Endothelial cell of umbilical vein (primary cell): ENCODE measurements around the gene PTH1R. TPM values are rescaled to one million over a fixed set of nuclear protein-coding genes. Genes with fewer than 3 reads are reported as not detected.

Experiments used
- BruUV-seq: library from RNA; stranded (reverse); fragments of 400-500 nt; replicated peaks from 2 replicates; lab custom pipeline; 2021; lab: Mats Ljungman, UMichigan
- CTCF ChIA-PET: fragments of 300-600, 350-600 bp; sonication (Branson Sonifier 250); formaldehyde crosslinking; loops from one replicate; lab custom pipeline; 2021; ENCODE audit warnings: antibody characterized with exemption, inconsistent platforms; lab: Charles Lee
- POLR2A ChIA-PET: fragments of 300-600, 350-600 bp; sonication (Branson Sonifier 250); formaldehyde crosslinking; loops from one replicate; lab custom pipeline; 2021; ENCODE audit warnings: antibody characterized with exemption, inconsistent platforms; lab: Charles Lee
- DNase-seq: peaks from one replicate; pipeline ENCODE4 v3.0.0-alpha.2; 2011; ENCODE audit warnings: low read depth, low spot score
- FAIRE-seq: peaks from 2 replicates; lab custom pipeline; 2011; peaks lifted over from hg19 to GRCh38; lab: Jason Lieb, UNC
- H2AFZ ChIP-seq: 2 replicates; pipeline ENCODE4 v1.6.0; 2012; ENCODE audit warnings: low read depth, low read length, control low read depth, inconsistent platforms
- H3K27ac ChIP-seq: 2 replicates; pipeline ENCODE4 v1.5.1; 2011; ENCODE audit warnings: low read depth, mild to moderate bottlenecking, control low read depth, low read length, moderate library complexity; ENCODE audit not compliant: insufficient read depth
- H3K27me3 ChIP-seq, 2 experiments: 2 replicates each; pipeline versions ENCODE4 v1.6.0 to v1.6.1; 2011; ENCODE audit warnings: low read length in 2 of 2, mixed read lengths in 1 of 2; ENCODE audit not compliant: control insufficient read depth in 2 of 2, insufficient read depth in 2 of 2
- H3K36me3 ChIP-seq, 2 experiments: 2 replicates in 1 of 2; 3 replicates in 1 of 2; pipeline ENCODE4 v1.5.1; 2011; ENCODE audit warnings: low read length in 2 of 2, mild to moderate bottlenecking in 1 of 2, moderate library complexity in 1 of 2; ENCODE audit not compliant: control insufficient read depth in 2 of 2, insufficient read depth in 2 of 2; ENCODE audit errors: extremely low read depth in 1 of 2
- H3K4me1 ChIP-seq: 3 replicates; pipeline ENCODE4 v1.5.1; 2011; ENCODE audit warnings: mild to moderate bottlenecking, low read length; ENCODE audit not compliant: control insufficient read depth, insufficient read depth; ENCODE audit errors: extremely low read depth
- H3K4me2 ChIP-seq: 2 replicates; pipeline ENCODE4 v1.6.1; 2011; ENCODE audit warnings: low read length, control low read depth, mixed read lengths; ENCODE audit not compliant: insufficient read depth
- H3K4me3 ChIP-seq, 3 experiments: fragments of 200-600 bp in 1 of 3; sonication (generic), shearing (Covaris generic) in 1 of 3; replicated peaks in 1 of 3; 2 replicates each; pipeline ENCODE4 v1.5.1; 2011 to 2016; ENCODE audit warnings: control low read depth in 3 of 3, low read length in 3 of 3, mild to moderate bottlenecking in 2 of 3, inconsistent platforms in 1 of 3, low read depth in 1 of 3, moderate library complexity in 1 of 3; ENCODE audit not compliant: insufficient read depth in 1 of 3
- H3K79me2 ChIP-seq: 2 replicates; pipeline ENCODE4 v1.6.0; 2012; ENCODE audit warnings: low read length, inconsistent platforms; ENCODE audit not compliant: control insufficient read depth, insufficient read depth
- H3K9ac ChIP-seq: replicated peaks from 2 replicates; pipeline ENCODE3; 2011; ENCODE audit warnings: low read length, control low read depth; ENCODE audit not compliant: insufficient read depth; ENCODE audit errors: extremely low read depth
- H3K9me1 ChIP-seq: replicated peaks from 3 replicates; pipeline ENCODE4 v1.6.0; 2011; ENCODE audit warnings: mild to moderate bottlenecking, low read length; ENCODE audit not compliant: control insufficient read depth, insufficient read depth; ENCODE audit errors: extremely low read depth
- H3K9me3 ChIP-seq: replicated peaks from 2 replicates; pipeline ENCODE4 v1.5.1; 2012; ENCODE audit warnings: low read length, inconsistent platforms; ENCODE audit not compliant: control insufficient read depth, insufficient read depth
- H4K20me1 ChIP-seq: replicated peaks from 2 replicates; pipeline ENCODE3; 2011; ENCODE audit warnings: mild to moderate bottlenecking, low read length; ENCODE audit not compliant: control insufficient read depth, insufficient read depth; ENCODE audit errors: extremely low read depth
- CTCF ChIP-seq, 2 donors: IDR thresholded peaks; 1 replicate in 1 of 2; 2 replicates in 1 of 2; pipeline ENCODE4 v1.5.1; 2011; ENCODE audit warnings: low read length in 2 of 2, mild to moderate bottlenecking in 2 of 2, moderate library complexity in 2 of 2, control low read depth in 1 of 2, inconsistent platforms in 1 of 2, low read depth in 1 of 2; ENCODE audit not compliant: insufficient read depth in 1 of 2; ENCODE audit errors: extremely low read depth in 1 of 2
- EZH2 ChIP-seq: IDR thresholded peaks from 2 replicates; pipeline ENCODE4 v1.6.1; 2012; ENCODE audit warnings: borderline replicate concordance, low read depth, mild to moderate bottlenecking, moderate library complexity, low read length, inconsistent platforms; ENCODE audit not compliant: severe bottlenecking
- FOS ChIP-seq: IDR thresholded peaks from 2 replicates; pipeline ENCODE4 v1.6.1; 2011; ENCODE audit warnings: mild to moderate bottlenecking, low read length, moderate library complexity, borderline replicate concordance; ENCODE audit not compliant: insufficient read depth
- GATA2 ChIP-seq: IDR thresholded peaks from 2 replicates; pipeline ENCODE4 v1.7.0; 2011; ENCODE audit warnings: low read depth, mild to moderate bottlenecking, moderate library complexity, mixed read lengths, low read length; ENCODE audit not compliant: insufficient read length, insufficient read depth
- JUN ChIP-seq: IDR thresholded peaks from 2 replicates; pipeline ENCODE4 v1.6.1; 2011; ENCODE audit warnings: borderline replicate concordance, low read depth; ENCODE audit not compliant: insufficient read length, insufficient read depth
- MAX ChIP-seq: IDR thresholded peaks from 2 replicates; pipeline ENCODE4 v1.6.1; 2011; ENCODE audit not compliant: insufficient read depth, insufficient read length
- MYC ChIP-seq: IDR thresholded peaks from one replicate; pipeline ENCODE4 v1.6.1; 2011; ENCODE audit warnings: mild to moderate bottlenecking, low read depth, low read length
- POLR2A ChIP-seq: IDR thresholded peaks from 2 replicates; pipeline ENCODE4 v1.6.1; 2012; ENCODE audit warnings: low read depth, mild to moderate bottlenecking, control low read depth, low read length
- POLR2AphosphoS5 ChIP-seq: IDR thresholded peaks from 2 replicates; pipeline ENCODE4 v1.6.1; 2012; ENCODE audit warnings: low read depth, mild to moderate bottlenecking, control low read depth, low read length, moderate library complexity; ENCODE audit not compliant: insufficient read depth
- dilution Hi-C: fragments of 300-500 bp; cut with MboI; formaldehyde crosslinking; loops from one replicate; pipeline ENCODE4 v1.15.0; 2019; ENCODE audit warnings: low sequenced_read_pairs; ENCODE audit not compliant: extremely low pct_ligation_motif_present
- intact Hi-C: fragments of 100-400 bp; cut with micrococcal nuclease; formaldehyde crosslinking; loops from one replicate; pipeline ENCODE4 v1.10.0; 2022
- polyA plus RNA-seq, 4 experiments: library from polyadenylated mRNA; depleted of rRNA in 3 of 4; stranded (reverse) in 3 of 4; unstranded in 1 of 4; fragments of >200 nt; gene quantifications; 2 replicates each; pipeline versions ENCODE4 v1.2.1 to v1.2.3, GENCODE V29; 2011 to 2012; ENCODE audit warnings: missing spikeins in 1 of 4
- total RNA-seq: library from RNA; stranded (reverse); gene quantifications from 2 replicates; pipeline ENCODE4 v1.2.3, GENCODE V29; 2021

Gene PTH1R
- total and polyA plus RNA-seq, 2 donors (not counting 3 experiments of a cell fraction or from before 2014, with no cell fraction given), result 0.08 to 0.46 TPM

DNA sequence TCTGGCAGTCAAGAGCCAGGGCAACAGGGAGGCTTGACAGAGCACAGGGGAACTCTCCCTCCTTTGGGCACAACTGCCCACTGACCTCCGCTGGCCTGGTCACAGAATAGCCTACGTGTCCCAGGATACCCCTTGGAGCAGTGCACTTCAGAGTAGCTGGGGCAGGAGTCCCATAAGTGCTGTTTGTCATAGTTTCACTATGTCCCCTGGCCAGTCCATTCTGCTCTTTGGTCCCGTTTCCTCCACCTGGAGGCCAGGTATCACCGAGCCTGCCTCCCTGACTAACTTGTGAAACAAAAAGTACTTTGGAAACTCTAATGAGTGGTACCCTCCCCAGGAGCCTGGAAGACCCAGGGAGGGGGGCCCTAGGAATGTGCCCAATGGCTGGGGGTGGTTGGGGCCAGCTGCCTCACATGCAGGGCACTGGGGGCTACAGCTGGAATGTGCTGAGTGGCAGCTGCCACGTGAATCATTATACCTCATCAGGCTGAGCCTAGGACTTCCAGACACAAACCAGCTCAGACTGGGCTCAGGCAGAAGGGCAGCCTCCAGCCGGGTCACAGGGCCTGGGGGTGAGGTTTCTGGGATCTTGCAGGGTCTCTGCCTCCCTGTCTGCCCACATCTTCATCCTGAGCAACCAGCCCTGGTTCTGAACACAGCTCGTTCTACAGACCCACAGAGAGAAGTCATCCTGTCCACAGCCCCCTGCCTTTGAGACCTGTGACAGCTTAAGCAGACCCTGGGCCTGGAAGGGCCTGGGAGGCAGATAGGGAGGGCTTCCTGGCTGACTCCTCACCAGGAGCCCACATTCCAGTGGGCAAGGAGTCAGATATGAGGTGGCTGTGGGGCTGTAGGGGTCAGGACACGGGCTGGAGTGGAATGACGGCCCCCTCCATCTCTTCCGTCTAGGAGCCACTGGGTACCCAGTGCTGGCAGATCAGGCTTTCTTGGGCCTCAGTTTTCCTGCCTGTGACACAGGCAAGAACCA, 914 bp upstream of the PTH1R start:
- Histone ChIP-seq H2AFZ (no peak overlapping the region), H3K27ac (no peak overlapping the region), H3K4me2 (no peak overlapping the region), H3K9ac (no peak overlapping the region), H3K27me3 (peaks cover 9 to 18% of the 10 kb centered on the region in 2 experiments), H3K4me3 (no peak overlapping the region), H3K9me1 (no peaks in the 10 kb centered on the region), H3K36me3 (no peaks in the 10 kb centered on the region), H3K4me1 (no peaks in the 10 kb centered on the region), H3K79me2 (no peaks in the 10 kb centered on the region), H4K20me1 (no peaks in the 10 kb centered on the region), H3K9me3 (no peaks in the 10 kb centered on the region)
- BruUV-seq, result no TSS peak
- ChIA-PET POLR2A (no interaction called here), CTCF (interaction anchor here (0.8 to 1.4 kb wide), 3 partner anchors 17 to 47 kb away, joined by 3 to 5 read pairs (median 3); no protein-coding TSS in a partner anchor)
- intact Hi-C loops, result no loop called here
- dilution Hi-C loops, result no loop called here
- no peak for TF ChIP-seq EZH2
- no peak for TF ChIP-seq FOS
- no peak for TF ChIP-seq GATA2
- no peak for TF ChIP-seq CTCF (IDR thresholded peaks at IDR 0.05; ENCODE audit: extremely low read depth in 1 of 2, insufficient read depth in 1 of 2, low read depth in 1 of 2, low read length in 2 of 2)
- TF ChIP-seq POLR2A, result no peak
- no peak for TF ChIP-seq JUN
- TF ChIP-seq MAX, result no peak
- TF ChIP-seq POLR2AphosphoS5, result no peak
- TF ChIP-seq MYC, result no peak
- no peak for DNase-seq
- no peak for FAIRE-seq
